Measurements from ENCODE around the gene CCDC32.
A peak's percentile ranks its signal among the peaks of the same experiment; 100 is the strongest.

Gene CCDC32, protein sequence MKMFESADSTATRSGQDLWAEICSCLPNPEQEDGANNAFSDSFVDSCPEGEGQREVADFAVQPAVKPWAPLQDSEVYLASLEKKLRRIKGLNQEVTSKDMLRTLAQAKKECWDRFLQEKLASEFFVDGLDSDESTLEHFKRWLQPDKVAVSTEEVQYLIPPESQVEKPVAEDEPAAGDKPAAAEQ

DNA sequence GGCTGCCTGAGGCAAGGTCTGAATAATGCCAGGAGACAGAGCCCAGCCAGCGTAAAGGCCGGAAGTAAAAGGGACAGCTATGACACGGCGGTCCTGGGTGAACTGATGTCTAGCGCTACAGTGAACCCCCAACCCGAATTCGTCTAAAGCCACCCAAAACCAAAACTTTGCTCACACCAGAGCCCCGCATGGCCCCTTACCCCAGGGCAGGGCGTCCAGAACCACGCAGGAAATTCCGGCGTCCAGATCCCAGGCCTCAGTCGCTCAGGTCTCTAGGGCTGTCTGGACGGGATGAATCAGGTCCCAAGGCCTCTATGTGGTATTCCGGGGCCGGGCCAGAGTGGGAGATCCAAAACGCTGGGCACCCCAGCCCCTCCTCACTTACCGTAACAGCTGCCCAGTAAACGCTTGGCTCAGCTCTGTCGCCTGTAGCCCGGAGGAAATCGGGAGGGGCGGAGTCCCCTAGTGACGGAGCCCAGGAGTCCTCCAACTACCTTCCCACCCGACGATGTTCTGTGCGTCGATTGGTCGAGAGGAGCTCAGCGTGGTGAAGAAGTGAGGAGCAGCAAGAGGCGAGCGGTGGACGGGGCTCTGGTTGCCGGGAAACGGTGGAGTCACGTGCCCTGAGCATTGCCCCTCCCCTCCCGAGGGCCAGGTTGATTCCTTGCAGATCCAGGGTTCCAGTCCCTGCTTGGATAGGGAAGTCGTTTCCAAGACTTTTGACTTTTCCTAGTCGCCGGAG, at the start of gene CCDC32:
Gene CCDC32, minus strand, starts transcription at position 452 of the 742 bp plus-strand sequence. CDS start 2,027 bp downstream, outside the sequence.
- DNase-seq (ENCODE audit: low spot score): peak; percentile 97
- TF ChIP-seq CTCF (IDR thresholded peaks at IDR 0.05; ENCODE audit: borderline replicate concordance, control extremely low read depth, extremely low read depth, insufficient read depth, missing control alignments): no peak
- in situ Hi-C loops (cut with MboI; ENCODE audit: low sequenced_read_pairs, unreplicated experiment): no loop called here

DNA sequence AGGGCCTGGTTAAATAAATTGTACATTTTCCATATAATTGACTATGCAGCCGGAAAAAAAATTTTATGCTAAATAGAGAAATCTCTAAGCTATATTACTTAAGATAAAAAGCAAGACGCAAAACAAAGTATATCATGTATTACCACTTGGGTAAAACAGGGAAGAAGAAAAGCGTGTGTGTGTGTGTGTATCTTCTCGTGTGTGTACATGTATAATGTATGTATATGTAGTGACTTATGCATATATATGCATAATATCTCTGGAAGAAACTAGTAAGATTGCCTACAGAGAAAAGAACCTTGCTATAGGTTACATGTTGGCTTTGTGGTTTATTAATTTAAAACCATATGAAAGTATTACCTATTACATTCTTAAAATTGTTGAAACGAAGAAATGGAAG, 48.2 kb upstream of the CCDC32 start:
- DNase-seq (ENCODE audit: low spot score): no peak
- in situ Hi-C loops (cut with MboI; ENCODE audit: low sequenced_read_pairs, unreplicated experiment): no loop called here
- TF ChIP-seq CTCF (IDR thresholded peaks at IDR 0.05; ENCODE audit: borderline replicate concordance, control extremely low read depth, extremely low read depth, insufficient read depth, missing control alignments): no peak

DNA sequence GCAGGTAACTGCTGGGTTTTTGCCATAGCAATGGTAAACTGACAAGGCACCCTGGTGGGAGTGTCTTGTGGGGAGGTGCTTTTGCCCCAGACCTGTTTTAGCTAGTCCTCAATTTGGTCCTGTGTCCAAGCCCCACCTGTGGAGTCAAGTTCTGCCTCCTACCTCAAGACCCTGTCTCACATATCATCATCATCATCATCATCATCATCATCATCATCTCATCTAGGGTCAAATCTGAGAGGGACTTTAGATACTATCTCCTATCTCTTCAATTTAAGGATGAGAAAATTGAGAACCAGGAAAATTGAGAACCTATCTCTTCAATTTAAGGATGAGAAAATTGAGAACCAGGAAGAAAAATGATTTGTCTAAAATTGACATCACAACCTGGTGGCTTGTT, 39.1 kb upstream of the CCDC32 start:
- no peak for DNase-seq (ENCODE audit: low spot score)
- TF ChIP-seq CTCF (IDR thresholded peaks at IDR 0.05; ENCODE audit: borderline replicate concordance, control extremely low read depth, extremely low read depth, insufficient read depth, missing control alignments): no peak
- in situ Hi-C loops (cut with MboI; ENCODE audit: low sequenced_read_pairs, unreplicated experiment): no loop called here

DNA sequence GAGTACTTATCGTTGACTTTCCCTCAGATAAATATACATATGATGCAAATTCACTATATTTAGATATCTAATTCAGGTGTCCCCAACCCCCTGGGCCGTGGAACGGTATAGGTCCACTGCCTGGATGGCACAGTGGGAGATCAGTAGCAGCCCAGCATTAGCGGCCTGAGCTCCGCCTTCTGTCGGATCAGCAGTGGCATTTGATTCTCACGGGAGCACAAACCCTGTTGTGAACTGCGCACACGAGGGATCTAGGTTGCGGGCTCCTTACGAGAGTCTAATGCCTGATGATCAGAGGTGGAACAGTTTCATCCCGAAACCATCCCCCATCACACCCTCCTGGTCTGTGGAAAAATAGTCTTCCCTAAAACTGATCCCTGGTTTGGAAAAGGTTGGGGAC, 36.1 kb upstream of the CCDC32 start:
- DNase-seq (ENCODE audit: low spot score): no peak
- TF ChIP-seq CTCF (IDR thresholded peaks at IDR 0.05; ENCODE audit: borderline replicate concordance, control extremely low read depth, extremely low read depth, insufficient read depth, missing control alignments): no peak
- in situ Hi-C loops (cut with MboI; ENCODE audit: low sequenced_read_pairs, unreplicated experiment): no loop called here

- no peak for DNase-seq (ENCODE audit: low spot score)
- in situ Hi-C loops (cut with MboI; ENCODE audit: low sequenced_read_pairs, unreplicated experiment): no loop called here
- TF ChIP-seq CTCF (IDR thresholded peaks at IDR 0.05; ENCODE audit: borderline replicate concordance, control extremely low read depth, extremely low read depth, insufficient read depth, missing control alignments): no peak
These were observed 33.8 kb upstream of the CCDC32 start for GRCh38 chr15:40598672-40599071.

- in situ Hi-C loops (cut with MboI; ENCODE audit: low sequenced_read_pairs, unreplicated experiment): no loop called here
- TF ChIP-seq CTCF (IDR thresholded peaks at IDR 0.05; ENCODE audit: borderline replicate concordance, control extremely low read depth, extremely low read depth, insufficient read depth, missing control alignments): no peak
- DNase-seq (ENCODE audit: low spot score): no peak
These were observed 33.3 kb upstream of the CCDC32 start for GRCh38 chr15:40598126-40598525.
